OCI-M2 (cell line): ENCODE results near the gene RBM22.
"Not testable (repeated sequence)": the region's sequence is repeated elsewhere in the genome, so short reads cannot be mapped to it uniquely, and the experiment has no call there.

Experiments used
- DNase-seq: peaks from one replicate; lab custom pipeline; 2025; ENCODE audit not compliant: unreplicated experiment; lab: John Stamatoyannopoulos, UW

RBM22 gene

DNA sequence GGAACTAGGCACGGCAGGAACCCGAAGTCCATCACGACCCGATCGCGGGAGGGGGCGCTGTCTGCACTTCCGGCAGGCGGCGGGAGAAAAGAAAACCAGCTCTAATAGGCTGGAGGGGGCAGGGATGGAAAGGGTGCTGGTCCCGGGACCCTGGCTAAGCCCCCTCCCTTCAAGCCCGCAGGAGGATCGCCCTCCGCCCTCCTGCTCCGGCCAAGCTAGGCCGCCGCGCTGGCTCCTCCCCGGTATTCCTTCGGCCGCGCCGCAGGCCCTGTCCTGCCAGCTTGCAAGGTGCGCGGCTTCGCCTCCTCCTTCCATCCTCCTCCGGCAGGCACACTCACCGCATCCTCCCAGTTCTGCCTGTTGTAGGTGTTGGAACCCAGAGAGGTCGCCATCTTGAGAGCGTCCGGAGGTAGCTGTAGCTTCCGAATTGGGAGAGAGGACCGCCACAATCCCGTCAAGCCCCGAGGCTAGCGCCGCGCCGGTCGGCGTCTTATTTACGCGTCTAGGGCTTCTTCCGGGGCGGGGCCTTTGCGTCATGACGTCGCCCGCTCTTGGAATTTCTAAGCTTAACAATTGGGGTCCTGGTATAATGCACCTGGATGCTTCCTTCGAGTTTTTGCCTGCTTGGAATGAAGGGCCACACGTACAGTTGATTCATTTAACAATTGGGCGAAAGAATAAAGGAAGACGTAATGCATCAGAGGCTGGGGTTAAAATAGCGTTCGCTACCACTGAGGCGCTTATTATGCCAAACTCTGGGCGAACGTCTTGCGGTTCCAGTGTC lies at the start of gene RBM22:
TSS of gene RBM22 (minus strand) at position 469 of the 784 bp plus-strand sequence. CDS start at position 392, 77 bp downstream.
- DNase-seq: peak; percentile 40

- no peak for DNase-seq
These were observed 49.6 kb upstream of the RBM22 start for GRCh38 chr5:150750469-150750868.

- not testable (repeated sequence) for DNase-seq
These were observed 42.3 kb upstream of the RBM22 start for GRCh38 chr5:150743142-150743488.

DNA sequence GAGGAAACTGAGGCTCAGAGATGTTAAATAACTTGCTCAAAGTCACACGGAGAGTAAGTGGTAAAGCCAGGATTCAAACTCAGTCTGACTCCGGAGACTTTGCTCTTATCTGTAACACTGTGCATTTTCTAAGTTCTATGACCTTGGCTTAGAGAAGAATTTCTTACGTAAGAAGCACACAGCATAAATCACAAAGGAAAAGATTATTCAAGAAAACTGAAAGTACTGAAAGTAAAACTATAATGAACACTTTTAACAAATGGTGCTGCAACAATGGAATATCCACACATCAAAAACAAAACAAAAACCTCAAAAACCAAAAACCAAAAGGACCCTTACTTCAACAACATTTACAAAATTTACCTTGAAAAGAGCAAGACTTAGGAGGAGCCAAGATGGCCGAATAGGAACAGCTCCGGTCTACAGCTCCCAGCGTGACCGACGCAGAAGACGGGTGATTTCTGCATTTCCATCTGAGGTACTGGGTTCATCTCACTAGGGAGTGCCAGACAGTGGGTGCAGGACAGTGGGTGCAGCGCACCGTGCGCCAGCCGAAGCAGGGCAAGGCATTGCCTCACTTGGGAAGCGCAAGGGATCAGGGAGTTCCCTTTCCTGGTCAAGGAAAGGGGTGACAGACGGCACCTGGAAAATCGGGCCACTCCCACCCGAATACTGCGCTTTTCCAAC lies 41.7 kb upstream of the RBM22 start:
- DNase-seq: not testable (repeated sequence)

- no peak for DNase-seq
These were observed 40.1 kb upstream of the RBM22 start for GRCh38 chr5:150740992-150741391.

DNA sequence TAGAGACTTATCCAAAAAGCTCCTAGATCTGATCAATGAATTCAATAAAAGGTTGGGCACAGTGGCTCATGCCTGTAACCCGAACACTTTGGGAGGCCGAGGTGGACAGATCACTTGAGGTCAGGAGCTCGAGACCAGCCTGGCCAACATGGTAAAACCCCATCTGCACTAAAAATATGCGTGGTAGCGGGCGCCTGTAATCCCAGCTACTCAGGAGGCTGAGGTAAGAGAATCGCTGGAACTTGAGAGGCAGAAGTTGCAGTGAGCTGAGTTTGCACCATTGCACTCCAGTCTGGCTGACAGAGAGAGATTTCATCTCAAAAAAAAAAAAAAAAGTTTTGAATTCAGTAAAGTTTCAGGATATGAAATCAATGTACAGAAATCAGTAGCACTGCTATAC lies 38.0 kb upstream of the RBM22 start:
- no peak for DNase-seq

- DNase-seq: no peak
These were observed 33.9 kb upstream of the RBM22 start for GRCh38 chr5:150734579-150735384.

DNA sequence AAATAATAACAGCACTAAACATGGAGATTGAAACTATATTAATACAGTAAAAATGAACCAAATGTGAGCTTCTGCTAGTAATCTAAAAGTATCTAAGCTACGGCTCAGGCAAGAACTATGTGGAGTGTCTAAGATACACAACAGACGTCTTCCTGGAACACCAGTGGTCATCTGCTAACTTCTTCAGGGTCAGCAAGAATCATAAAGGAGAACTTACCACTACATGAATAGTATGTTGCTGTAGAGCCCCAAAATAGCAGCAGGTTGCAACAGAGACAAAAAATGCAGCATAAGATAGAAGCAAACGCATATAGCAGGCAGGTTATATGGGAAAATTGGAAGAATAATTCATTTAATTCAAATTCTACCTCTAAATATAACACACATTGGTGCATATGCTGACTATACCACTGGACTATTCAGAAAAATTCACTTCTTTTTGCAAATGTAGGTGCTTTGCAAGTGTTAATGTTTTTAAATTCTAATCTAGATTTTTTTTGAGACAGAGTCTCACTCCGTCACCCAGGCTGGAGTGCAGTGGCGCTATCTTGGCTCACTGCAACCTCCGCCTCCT lies 30.9 kb upstream of the RBM22 start:
- DNase-seq: no peak

DNA sequence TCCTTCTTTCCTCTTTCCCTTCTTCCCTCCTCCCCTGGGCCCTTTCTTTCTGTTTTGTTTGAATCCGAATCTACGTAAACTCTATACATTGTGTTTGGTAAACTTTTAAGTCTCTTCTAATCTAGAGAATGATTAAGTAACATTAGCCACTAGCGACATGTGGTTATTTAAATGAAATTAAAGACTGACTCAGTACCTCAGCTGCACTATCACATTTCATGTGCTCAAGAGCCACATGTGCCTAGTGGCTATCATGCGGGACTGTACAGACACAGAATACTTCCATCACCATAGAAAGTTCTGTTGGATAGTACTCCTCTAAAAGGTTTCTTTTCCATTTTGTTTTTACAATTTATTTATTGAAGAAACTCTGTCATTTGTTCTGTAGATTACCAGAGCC lies 29.0 kb upstream of the RBM22 start:
- DNase-seq: no peak

- no peak for DNase-seq
These were observed 23.0 kb upstream of the RBM22 start for GRCh38 chr5:150723845-150724244.

- no peak for DNase-seq
These were observed 9.3 kb upstream of the RBM22 start for GRCh38 chr5:150710165-150710564.

- DNase-seq: no peak
These were observed 6.0 kb upstream of the RBM22 start for GRCh38 chr5:150706776-150707390.

- DNase-seq: no peak
These were observed 2.9 kb upstream of the RBM22 start for GRCh38 chr5:150703762-150704161.

DNA sequence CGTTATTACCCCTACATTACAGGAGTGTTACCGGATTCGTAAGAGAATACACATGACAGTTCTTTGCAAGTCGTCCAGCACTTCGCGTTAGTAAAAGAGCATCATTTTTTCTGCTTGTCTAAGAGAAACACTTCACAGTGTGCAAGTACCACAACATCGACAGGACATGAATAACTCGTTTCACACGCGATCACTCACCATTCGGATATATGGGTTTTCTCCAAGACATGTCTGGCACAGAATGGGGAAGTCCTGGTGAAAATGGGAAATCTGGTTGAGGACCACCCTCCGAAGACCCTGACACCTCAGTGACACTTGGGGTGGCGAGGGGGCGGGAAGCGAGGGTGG lies 642 bp downstream of the RBM22 start:
- DNase-seq: no peak

DNA sequence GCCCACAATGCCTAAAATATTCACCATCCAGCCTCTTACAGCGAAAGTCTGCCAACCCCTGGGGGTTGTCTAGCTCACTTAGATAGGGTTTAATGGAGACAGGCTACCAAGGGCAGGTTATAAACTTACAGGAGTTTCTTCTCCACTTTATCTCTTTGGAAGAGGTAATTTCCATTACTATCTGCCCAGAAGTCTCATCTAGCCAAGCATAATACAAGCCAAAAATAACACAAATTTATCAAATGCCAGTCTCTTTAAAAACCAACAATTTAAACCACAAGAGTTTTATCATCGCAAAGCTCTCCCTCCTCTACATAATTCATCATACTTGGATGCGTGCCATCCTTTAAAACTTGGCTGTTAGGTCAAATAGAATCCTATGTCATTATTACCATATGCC lies 6.2 kb downstream of the RBM22 start:
- DNase-seq: no peak

DNA sequence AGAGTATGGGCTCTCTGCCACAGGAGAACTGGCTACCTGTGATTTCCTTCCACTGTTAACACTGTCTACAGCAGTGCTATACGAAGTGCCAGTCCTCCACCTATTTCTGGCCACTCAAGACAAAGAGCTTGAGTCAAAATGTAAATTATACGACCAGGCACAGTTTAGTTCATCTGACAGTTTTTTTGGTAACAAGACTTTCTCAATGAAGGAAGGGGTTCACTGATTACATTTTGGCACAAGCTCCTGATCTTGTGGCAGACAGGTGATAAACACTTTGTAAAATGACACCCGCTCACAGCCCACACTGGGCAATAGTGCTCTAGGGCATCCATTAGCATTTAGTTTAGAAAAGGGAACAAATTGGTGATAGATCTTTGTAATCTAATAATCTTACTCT lies 8.6 kb downstream of the RBM22 start:
- DNase-seq: no peak

DNA sequence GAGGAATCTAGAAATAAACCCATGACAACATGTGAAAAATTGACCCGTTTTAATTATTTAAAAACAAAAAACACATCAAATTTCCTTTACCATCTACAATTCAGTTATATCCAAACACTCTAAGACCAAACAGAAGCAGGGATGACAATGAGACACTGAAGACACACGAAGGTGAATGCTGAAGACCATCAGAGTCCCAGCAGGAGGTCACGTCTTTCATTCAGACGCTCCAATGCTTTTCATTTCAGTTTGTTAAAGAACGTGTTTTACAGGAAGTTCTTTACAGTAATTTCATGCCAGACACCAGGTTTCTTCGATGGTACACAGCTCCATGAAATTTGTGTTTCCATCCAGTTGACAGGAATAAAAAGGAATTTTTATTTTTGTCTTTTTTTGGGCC lies 10.1 kb downstream of the RBM22 start:
- no peak for DNase-seq

GRCh38 chr5:150689120-150689519 lies 11.7 kb downstream of the RBM22 start:
- DNase-seq: no peak

GRCh38 chr5:150676578-150676977 lies 24.3 kb downstream of the RBM22 start:
- no peak for DNase-seq

GRCh38 chr5:150675069-150675468 lies 25.8 kb downstream of the RBM22 start:
- DNase-seq: no peak

DNA sequence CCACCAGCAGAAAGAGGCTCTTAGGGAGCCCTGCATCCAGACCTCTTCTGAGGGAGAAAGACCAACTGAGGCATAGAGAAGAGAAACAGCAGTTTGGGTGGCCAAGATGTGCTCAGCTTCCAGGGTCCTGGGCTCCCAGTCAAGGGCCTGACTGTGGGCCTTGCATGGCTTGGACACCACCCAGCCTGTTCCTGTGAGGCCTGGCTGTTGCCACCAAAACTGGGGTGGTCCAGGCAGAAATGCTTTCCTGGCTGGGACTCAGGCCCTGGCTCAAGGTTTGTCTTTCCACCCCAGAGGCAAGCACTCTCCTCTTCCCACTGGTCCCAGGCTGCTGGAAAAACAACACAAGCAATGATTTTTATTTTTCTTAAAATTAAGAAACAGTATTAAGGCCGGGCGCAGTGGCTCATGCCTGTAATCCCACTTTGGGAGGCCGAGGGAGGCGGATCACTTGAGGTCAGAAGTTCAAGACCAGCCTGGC lies 26.5 kb downstream of the RBM22 start:
- DNase-seq: no peak
